Effector memory CD4-positive, alpha-beta T cell (primary cell): ENCODE results near the gene LOXL1.
A peak's percentile ranks its signal among the peaks of the same experiment; 100 is the strongest.

Experiments
- DNase-seq, 3 donors: peaks; one replicate each; pipeline ENCODE4 v3.0.0-alpha.2; 2020
- H3K27ac ChIP-seq: 2 replicates; pipeline ENCODE4 v1.7.0; 2013; ENCODE audit warnings: mild to moderate bottlenecking, low read length, moderate library complexity; ENCODE audit not compliant: insufficient read depth, poor library complexity, severe bottlenecking
- H3K27me3 ChIP-seq: replicated peaks from 2 replicates; pipeline ENCODE4 v1.7.0; 2013; ENCODE audit warnings: mild to moderate bottlenecking, low read length; ENCODE audit not compliant: insufficient read depth, control insufficient read depth, poor library complexity, severe bottlenecking
- H3K36me3 ChIP-seq: 2 replicates; pipeline ENCODE4 v1.7.0; 2013; ENCODE audit warnings: mild to moderate bottlenecking, low read length, moderate library complexity; ENCODE audit not compliant: control insufficient read depth, insufficient read depth
- H3K4me1 ChIP-seq: 2 replicates; pipeline ENCODE4 v1.7.0; 2013; ENCODE audit warnings: low read length, mild to moderate bottlenecking; ENCODE audit not compliant: control insufficient read depth, insufficient read depth, poor library complexity, severe bottlenecking
- H3K4me3 ChIP-seq: 2 replicates; pipeline ENCODE4 v1.7.0; 2013; ENCODE audit warnings: low read length, low read depth, mild to moderate bottlenecking; ENCODE audit not compliant: insufficient read depth, poor library complexity, severe bottlenecking
- H3K9me3 ChIP-seq: 2 replicates; pipeline ENCODE4 v1.7.0; 2013; ENCODE audit warnings: mild to moderate bottlenecking, low read length, moderate library complexity; ENCODE audit not compliant: control insufficient read depth

Gene LOXL1

DNA sequence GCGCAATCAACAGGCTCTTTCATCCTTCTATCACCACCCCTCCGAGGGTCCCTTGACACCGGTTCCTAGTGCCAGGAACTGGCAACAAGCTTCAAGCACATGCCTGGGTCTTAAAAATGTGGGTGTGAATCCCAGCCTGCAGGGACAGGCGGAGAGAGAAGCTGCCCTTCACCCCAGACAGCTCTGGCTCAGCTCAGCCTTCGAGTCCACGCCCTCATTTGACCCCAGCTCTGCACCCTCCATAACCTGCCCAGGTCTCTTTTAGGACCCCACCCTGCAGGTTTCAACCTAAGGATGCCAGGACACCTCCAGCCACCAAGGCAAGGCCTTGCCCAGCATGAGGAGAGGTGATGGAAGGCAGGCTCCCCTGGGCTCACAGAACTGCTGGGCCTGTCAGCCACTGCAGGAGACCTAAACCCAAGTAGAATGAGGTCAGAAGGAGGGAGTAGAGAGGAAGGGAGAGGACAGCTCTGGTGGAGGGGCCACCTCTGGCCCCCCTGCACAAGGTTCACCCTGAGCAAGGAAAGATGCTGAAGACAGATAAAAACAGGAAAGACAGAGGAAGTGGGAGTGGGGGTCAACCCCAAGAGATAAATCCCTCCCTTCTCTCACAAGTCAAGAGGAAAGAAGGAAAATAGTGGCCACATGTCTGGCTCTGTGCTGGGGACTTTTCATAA is 2.6 kb upstream of the LOXL1 start:
- peaks cover 3% of the 10 kb centered on the region for H3K36me3 ChIP-seq
- H3K27ac ChIP-seq = peak overlapping the region; percentile 67
- H3K4me3 ChIP-seq = no peak overlapping the region
- no peak for DNase-seq
- no peaks in the 10 kb centered on the region for H3K27me3 ChIP-seq
- H3K9me3 ChIP-seq = no peaks in the 10 kb centered on the region
- H3K4me1 ChIP-seq = peaks cover 55% of the 10 kb centered on the region

DNA sequence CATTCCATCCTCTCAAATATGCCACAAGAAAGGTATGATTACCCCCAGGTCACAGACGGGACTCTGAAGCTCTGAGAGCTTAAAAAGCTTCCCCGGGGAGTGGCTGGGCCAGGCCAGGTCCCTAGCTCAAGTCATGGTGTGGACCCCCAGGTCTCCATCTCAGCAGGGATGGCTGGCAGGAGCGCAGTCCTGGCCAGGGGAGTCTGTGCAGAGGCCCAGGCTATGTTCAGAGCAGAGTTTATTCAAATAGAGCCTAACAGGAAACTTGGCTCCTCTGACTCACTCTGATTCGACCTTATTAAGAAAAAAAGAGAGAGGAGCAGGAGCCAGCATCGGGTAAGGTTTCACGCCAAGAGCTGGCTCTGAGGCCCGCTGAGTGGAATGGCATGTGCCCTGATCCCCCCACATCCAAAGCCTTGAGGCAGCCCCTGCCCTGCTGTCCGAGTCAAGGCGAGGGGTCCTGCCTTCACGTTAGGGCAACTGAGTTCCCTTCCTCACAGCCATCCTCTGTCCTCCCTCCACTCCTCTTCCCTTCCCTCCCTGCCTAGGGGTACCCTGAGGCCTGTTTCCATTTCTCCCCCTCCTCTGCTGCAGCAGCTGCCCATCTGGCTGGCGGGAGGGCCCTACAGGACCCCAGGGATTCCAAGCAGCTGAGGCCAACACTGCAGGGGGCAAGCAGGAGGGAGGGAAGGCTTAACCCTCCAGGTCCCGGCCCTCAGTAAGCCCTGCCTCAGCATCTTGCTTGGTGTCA is 1.9 kb upstream of the LOXL1 start:
- Histone ChIP-seq H3K4me1 (peaks cover 55% of the 10 kb centered on the region), H3K4me3 (no peak overlapping the region), H3K27ac (peak overlapping the region; percentile 67), H3K36me3 (no peaks in the 10 kb centered on the region), H3K9me3 (no peaks in the 10 kb centered on the region), H3K27me3 (no peaks in the 10 kb centered on the region)
- no peak for DNase-seq

DNA sequence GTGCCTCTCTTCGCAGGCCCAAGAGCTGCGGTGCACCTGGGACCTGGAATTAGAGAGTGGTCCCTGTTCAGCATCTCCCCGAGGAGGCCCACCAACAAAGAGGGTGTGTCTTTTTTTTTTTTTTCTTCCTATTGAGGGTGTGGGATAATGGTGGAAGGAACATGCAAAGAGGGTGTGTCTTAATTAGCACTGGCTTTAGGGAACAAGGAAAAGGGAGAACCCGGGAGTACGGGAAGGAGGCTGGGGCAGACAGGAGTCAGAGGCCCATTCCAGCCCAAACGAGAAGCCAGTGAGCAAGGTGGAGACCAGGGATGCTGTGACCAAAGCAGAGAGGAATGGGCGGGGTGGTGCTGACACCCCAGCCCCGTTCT is 429 bp upstream of the LOXL1 start:
- DNase-seq = no peak
- Histone ChIP-seq H3K4me3 (no peak overlapping the region), H3K9me3 (no peaks in the 10 kb centered on the region), H3K36me3 (no peaks in the 10 kb centered on the region), H3K4me1 (peaks cover 46% of the 10 kb centered on the region), H3K27me3 (no peaks in the 10 kb centered on the region), H3K27ac (peak overlapping the region; percentile 67)

- no peaks in the 10 kb centered on the region for H3K9me3 ChIP-seq
- peak overlapping the region; percentile 66 for H3K4me3 ChIP-seq
- peak; percentile 22 to 28 (median 27) for DNase-seq
- peaks cover 46% of the 10 kb centered on the region for H3K4me1 ChIP-seq
- no peaks in the 10 kb centered on the region for H3K27me3 ChIP-seq
- no peaks in the 10 kb centered on the region for H3K36me3 ChIP-seq
- H3K27ac ChIP-seq = peak overlapping the region; percentile 78
These were observed 777 bp downstream of the LOXL1 start for GRCh38 chr15:73927003-73927475.

DNA sequence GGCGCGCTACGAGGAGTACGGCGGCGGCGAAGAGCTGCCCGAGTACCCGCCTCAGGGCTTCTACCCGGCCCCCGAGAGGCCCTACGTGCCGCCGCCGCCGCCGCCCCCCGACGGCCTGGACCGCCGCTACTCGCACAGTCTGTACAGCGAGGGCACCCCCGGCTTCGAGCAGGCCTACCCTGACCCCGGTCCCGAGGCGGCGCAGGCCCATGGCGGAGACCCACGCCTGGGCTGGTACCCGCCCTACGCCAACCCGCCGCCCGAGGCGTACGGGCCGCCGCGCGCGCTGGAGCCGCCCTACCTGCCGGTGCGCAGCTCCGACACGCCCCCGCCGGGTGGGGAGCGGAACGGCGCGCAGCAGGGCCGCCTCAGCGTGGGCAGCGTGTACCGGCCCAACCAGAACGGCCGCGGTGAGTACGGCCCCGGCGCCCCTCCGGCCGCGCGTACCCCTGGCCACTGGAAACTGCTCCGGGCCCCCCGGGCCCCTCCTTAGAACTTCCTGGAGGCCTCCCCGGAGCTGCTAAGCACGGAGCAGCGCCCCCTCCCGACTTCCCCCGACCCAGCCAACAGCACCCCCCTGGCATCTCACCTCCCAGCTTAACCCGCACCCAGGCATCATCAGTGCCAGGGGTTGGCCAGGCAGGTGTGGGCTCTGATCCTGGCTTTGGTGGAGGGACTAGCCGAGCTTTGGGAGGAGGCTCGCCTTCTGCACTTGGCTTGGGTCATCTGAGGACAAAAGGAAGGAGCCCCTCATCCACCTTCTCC is 1.4 kb downstream of the LOXL1 start:
- Histone ChIP-seq H3K27ac (peak overlapping the region; percentile 78), H3K9me3 (no peaks in the 10 kb centered on the region), H3K4me3 (peak overlapping the region; percentile 66), H3K36me3 (no peaks in the 10 kb centered on the region), H3K4me1 (peaks cover 41% of the 10 kb centered on the region), H3K27me3 (no peaks in the 10 kb centered on the region)
- peak; percentile 50 to 66 (median 62) for DNase-seq

DNA sequence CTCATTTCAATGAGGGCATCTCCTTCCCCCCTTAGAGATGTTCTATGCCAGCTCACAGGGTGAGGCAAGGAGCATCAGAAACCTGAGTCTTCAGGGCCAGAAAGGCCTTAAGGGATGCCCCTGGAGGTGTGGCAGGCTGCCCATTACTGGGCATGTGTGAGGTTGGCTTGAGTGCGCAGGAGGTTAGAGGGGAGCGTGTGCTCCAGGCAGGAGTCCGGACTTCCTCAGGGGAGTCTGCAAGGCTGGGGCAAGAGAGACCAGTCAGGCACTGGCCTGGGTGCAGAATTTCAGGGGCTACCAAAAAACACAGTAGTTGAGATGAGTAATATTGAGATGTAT is 1.9 kb downstream of the LOXL1 start:
- no peak for DNase-seq
- Histone ChIP-seq H3K36me3 (no peaks in the 10 kb centered on the region), H3K4me1 (peaks cover 42% of the 10 kb centered on the region), H3K9me3 (no peaks in the 10 kb centered on the region), H3K27me3 (no peaks in the 10 kb centered on the region), H3K27ac (peak overlapping the region; percentile 78), H3K4me3 (peak overlapping the region; percentile 66)

DNA sequence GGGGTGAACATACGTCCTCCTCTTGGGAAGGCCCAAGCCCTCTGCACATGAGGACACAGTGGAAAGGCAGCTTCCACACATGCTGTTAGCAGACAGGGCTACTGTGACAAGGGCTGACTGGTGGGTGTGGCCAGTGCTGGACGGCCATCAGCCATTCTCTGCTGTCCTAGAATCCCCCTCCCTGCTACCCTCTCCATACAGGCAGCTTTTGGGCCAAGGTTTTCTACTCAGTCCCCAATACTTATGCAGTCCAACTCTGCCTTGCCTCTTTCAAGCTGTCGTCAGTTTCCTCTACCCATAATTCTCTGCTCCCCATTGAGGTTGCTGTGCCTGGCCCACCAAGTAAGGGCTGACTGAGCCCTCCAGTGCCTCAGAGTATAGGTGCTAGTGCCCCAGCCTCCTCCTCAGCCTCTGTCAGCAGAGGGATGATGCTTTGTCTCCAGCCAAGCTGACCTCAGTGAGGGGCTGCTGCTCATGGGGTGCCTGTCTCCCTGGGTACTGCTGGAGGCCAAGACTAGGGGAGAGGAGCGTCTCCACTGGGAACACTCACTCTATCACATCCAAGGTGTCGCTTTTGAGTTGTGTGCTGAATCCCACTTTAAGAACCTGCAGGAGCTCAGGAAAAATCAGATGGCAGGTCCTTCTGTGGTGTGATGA is 2.8 kb downstream of the LOXL1 start:
- no peak overlapping the region for H3K27ac ChIP-seq
- no peaks in the 10 kb centered on the region for H3K36me3 ChIP-seq
- H3K4me3 ChIP-seq = no peak overlapping the region
- peaks cover 40% of the 10 kb centered on the region for H3K4me1 ChIP-seq
- no peak for DNase-seq
- no peaks in the 10 kb centered on the region for H3K27me3 ChIP-seq
- H3K9me3 ChIP-seq = no peaks in the 10 kb centered on the region

DNA sequence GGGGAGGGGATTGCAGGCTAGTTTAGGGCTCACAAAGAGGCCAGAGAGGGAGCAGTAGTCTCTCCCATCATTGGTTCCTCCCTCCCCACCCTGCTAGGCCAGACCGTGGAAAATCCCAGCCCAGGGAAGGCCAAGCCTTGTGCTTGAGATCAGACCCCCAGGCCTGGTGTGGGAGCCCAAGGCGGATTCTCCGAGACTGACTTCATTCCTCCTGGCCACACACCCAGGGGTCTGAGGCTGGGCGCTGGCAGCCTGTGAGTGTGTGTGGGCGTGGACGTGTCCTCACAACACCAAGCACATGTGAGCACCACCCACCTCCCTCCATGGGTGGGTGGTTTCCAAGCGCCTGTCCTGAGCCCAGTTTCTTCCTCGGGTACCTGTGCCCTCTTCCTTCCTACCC is 4.1 kb downstream of the LOXL1 start:
- Histone ChIP-seq H3K27ac (no peak overlapping the region), H3K4me1 (peaks cover 38% of the 10 kb centered on the region), H3K9me3 (no peaks in the 10 kb centered on the region), H3K4me3 (no peak overlapping the region), H3K27me3 (no peaks in the 10 kb centered on the region), H3K36me3 (no peaks in the 10 kb centered on the region)
- DNase-seq = no peak

GRCh38 chr15:73930790-73931281 is 4.6 kb downstream of the LOXL1 start:
- H3K36me3 ChIP-seq = no peaks in the 10 kb centered on the region
- DNase-seq = no peak
- H3K27ac ChIP-seq = no peak overlapping the region
- H3K4me3 ChIP-seq = no peak overlapping the region
- H3K9me3 ChIP-seq = no peaks in the 10 kb centered on the region
- H3K27me3 ChIP-seq = no peaks in the 10 kb centered on the region
- H3K4me1 ChIP-seq = peaks cover 34% of the 10 kb centered on the region
